ENCODE measurements around the gene FKBP1C.
"Not testable (repeated sequence)": the region's sequence is repeated elsewhere in the genome, so short reads cannot be mapped to it uniquely, and the experiment has no call there.

FKBP1C gene

DNA sequence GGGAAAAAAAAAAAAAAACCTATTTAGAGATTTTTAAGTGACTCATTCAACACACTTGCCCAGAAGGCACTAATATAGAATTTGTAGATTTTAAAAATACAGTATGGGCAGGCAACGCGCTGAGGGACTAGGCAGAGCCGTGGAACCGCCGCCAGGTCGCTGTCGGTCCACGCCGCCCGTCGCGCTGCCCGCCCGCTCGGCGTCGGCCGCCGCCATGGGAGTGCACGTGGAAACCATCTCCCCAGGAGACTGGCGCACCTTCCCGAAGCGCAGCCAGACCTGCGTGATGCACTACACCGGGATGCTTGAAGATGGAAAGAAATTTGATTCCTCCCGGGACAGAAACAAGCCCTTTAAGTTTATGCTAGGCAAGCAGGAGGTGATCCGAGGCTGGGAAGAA lies at the start of gene FKBP1C:
Gene FKBP1C (plus strand): TSS at position 127 of the 400 bp plus-strand sequence.
- not testable (repeated sequence) for H3K4me3 ChIP-seq (replicated peaks; ENCODE audit: low read depth, low read length); DNase-seq (ENCODE audit: extremely low read depth, low read depth)

DNA sequence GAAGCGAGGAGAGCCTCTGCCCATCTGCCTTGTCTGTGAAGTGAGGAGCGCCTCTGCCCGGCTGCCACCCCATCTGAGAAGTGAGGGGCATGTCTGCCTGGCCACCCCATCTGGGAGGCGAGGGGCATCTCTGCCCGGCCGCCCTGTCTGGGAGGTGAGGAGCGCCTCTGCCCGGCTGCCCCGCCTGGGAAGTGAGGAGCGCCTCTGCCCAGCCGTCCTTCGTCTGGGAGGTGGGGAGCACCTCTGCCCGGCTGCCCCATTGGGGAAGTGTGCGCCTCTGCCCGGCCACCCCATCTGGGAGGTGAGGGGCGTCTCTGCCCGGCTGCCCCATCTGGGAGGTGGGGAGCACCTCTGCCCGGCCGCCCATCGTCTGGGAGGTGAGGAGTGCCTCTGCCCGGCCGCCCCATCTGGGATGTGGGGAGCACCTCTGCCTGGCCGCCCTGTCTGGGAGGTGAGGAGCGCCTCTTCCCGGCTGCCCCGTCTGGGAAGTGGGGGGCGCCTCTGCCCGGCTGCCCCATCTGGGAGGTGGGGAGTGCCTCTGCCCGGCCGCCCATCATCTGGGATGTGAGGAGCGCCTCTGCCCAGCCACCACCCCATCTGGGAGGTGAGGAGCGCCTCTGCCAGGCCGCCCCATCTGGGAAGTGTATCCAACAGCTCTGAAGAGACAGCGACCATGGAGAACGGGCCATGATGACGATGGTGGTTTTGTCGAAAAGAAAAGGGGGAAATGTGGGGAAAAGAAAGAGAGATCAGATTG lies 47.0 kb upstream of the FKBP1C start:
- not testable (repeated sequence) for DNase-seq (ENCODE audit: extremely low read depth, low read depth)

DNA sequence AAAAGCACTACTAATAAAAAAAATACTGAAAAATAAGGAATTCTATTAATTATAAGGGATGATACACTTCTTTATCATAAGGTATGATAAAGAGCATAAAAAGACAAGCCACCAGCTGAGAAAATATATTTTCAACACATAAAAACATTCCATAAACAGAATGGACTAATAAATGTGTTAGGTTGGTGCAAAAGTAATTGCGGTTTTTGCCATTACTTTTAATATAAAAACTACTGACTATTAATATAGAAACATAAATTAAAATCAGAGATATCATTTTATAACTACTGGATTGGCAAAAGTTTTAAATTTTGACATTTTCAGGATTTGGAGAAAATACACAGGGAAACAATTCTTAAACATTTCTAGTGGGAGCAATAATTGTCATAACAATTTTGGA lies 37.1 kb upstream of the FKBP1C start:
- TF ChIP-seq, protein P1, sequence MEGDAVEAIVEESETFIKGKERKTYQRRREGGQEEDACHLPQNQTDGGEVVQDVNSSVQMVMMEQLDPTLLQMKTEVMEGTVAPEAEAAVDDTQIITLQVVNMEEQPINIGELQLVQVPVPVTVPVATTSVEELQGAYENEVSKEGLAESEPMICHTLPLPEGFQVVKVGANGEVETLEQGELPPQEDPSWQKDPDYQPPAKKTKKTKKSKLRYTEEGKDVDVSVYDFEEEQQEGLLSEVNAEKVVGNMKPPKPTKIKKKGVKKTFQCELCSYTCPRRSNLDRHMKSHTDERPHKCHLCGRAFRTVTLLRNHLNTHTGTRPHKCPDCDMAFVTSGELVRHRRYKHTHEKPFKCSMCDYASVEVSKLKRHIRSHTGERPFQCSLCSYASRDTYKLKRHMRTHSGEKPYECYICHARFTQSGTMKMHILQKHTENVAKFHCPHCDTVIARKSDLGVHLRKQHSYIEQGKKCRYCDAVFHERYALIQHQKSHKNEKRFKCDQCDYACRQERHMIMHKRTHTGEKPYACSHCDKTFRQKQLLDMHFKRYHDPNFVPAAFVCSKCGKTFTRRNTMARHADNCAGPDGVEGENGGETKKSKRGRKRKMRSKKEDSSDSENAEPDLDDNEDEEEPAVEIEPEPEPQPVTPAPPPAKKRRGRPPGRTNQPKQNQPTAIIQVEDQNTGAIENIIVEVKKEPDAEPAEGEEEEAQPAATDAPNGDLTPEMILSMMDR (IDR thresholded peaks at IDR 0.05; ENCODE audit: low read depth, low read length, missing control alignments): no peak
- no peak for DNase-seq (ENCODE audit: extremely low read depth, low read depth)
- H3K4me3 ChIP-seq (replicated peaks; ENCODE audit: low read depth, low read length): no peak overlapping the region

More for the DNA sequence above, 47.0 kb upstream of the FKBP1C start:
- not testable (repeated sequence) for H3K4me3 ChIP-seq (replicated peaks; ENCODE audit: low read depth, low read length)

DNA sequence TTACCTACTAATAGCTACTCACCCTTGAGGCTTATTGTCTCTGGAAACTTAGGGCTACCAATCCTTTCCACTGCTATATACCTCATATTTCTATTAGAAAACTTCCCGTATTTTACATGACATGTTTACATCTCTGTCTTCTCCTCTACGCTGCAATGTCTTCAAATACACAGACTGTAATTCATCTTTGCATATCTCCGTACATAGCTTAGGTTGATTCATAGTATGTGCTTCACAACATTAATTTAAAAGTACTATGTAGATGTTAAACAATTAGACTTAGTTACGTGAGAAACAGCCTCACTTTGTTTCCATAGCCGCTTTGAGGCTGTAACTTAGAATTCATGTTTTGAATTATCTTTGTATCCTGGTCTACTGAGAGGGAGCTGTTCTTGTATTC lies 35.1 kb upstream of the FKBP1C start:
- no peak for DNase-seq (ENCODE audit: extremely low read depth, low read depth)
- TF ChIP-seq, protein P1 (IDR thresholded peaks at IDR 0.05; ENCODE audit: low read depth, low read length, missing control alignments): no peak
- H3K4me3 ChIP-seq (replicated peaks; ENCODE audit: low read depth, low read length): no peak overlapping the region

DNA sequence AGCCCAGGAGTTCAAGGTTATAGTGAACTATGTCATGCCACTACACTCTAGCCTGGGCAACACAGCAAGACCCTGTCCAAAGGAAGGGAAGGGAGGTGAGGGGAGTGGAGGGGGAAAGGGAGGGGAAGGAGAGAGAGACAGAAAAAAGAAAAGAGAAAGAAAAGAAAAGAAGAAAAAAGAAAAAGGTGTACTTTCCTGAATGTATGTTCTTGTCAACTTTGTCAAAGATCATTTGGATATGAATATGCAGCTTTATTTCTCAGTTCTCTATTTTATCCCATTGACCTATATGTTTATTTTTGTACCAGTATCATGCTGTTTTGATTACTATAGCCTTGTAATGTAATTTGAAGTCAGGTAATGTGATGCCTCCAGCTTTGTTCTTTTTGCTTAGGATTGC lies 30.9 kb upstream of the FKBP1C start:
- TF ChIP-seq, protein P1 (IDR thresholded peaks at IDR 0.05; ENCODE audit: low read depth, low read length, missing control alignments): no peak
- no peak for DNase-seq (ENCODE audit: extremely low read depth, low read depth)
- no peak overlapping the region for H3K4me3 ChIP-seq (replicated peaks; ENCODE audit: low read depth, low read length)

DNA sequence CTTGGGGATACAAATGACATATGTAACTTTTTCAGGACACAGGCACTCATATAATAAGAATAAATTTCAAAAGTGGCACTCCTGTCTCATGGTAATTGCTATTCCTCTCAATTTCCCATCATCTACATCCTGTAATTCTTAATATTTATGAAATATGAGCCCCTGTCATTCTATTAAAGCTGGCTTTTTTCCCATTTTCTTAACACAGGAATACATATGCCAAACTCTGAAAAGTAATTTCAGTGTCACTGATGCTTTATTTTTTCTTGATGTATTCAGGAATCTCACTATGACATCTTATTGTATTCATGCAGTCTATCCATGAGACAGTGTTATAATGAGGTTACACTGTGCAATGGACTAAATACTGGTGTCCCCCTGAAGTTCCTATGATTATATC lies 24.3 kb upstream of the FKBP1C start:
- DNase-seq (ENCODE audit: extremely low read depth, low read depth): no peak
- no peak overlapping the region for H3K4me3 ChIP-seq (replicated peaks; ENCODE audit: low read depth, low read length)
- TF ChIP-seq, protein P1 (IDR thresholded peaks at IDR 0.05; ENCODE audit: low read depth, low read length, missing control alignments): no peak

DNA sequence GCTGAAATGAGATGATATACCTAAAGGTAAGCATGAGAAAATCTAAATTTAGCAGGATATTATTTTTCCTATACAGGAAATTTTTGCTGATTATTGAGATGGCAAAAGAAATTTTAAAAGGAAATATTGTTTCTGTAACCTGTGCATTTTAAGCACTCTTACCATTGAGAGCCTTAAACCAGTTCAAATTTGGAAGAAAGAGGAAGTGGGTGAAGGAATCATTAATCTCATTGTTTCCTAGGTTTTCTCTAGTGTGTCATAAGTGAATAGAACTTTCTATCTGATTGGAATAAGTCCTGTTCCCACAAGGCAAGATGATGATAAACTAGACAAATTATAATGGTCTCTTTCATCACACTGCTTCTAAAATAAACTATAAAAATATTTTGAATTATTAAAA lies 22.4 kb upstream of the FKBP1C start:
- H3K4me3 ChIP-seq (replicated peaks; ENCODE audit: low read depth, low read length): no peak overlapping the region
- TF ChIP-seq, protein P1 (IDR thresholded peaks at IDR 0.05; ENCODE audit: low read depth, low read length, missing control alignments): no peak
- no peak for DNase-seq (ENCODE audit: extremely low read depth, low read depth)

DNA sequence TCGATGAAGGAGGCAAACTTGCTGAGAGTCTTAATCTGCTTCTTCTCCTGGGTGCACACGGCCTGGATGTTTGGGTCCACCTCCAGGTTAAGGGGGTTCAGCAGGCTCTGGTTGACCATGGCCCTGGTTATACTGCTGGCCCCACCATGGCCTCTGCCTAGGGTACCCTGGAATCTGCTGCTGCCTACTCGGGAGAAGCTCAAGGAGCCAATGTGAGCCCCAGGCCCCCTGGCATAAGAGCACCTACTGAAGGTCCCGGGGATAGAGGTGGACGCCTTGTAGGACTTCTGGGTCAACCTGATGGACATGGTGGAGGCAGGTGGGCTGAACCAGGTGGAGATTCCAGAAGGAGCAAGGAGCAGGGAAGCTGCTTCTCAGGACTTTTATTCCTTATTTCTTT lies 17.9 kb upstream of the FKBP1C start:
- no peak overlapping the region for H3K4me3 ChIP-seq (replicated peaks; ENCODE audit: low read depth, low read length)
- TF ChIP-seq, protein P1 (IDR thresholded peaks at IDR 0.05; ENCODE audit: low read depth, low read length, missing control alignments): no peak
- no peak for DNase-seq (ENCODE audit: extremely low read depth, low read depth)
